ENCODE data around the gene SNX11. TPM values are rescaled to one million over a fixed set of nuclear protein-coding genes. Genes with fewer than 3 reads are reported as not detected.

SNX11 gene
- total and polyA plus RNA-seq, 9 of the 15 experiments (the other 6 are each of a cell fraction or from before 2014, with no cell fraction given), result 12.4 to 24.0 (median 16.8) TPM

DNA sequence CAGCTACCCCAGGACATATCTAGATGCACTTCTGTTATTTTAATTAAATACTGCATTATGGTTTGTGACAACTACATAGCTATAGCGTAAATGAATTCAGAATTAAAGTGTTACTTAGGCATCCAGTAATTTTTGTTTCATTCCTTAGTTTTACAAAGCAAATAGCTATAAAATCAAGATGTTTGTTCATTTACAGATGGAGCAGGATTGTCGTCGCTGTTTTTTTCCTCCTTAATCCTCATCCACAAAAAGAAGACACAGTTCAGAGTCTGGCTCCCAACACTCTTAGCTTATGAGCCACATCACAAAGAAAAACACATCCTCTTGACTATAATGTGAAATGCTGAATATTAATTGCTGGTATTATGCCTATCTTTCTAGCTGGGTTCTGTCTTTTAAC is 43.7 kb downstream of the SNX11 start:
- no TSS peak for BruUV-seq (replicated peaks)
- H3K4me3 ChIP-seq, result no peak overlapping the region
- no peaks in the 10 kb centered on the region for H3K9me3 ChIP-seq (replicated peaks; ENCODE audit: control insufficient read depth, insufficient read depth, low read depth, low read length)
- intact Hi-C loops (cut with micrococcal nuclease), result loop anchor here (5.0 kb wide), 3 partner anchors 66 to 186 kb away; no protein-coding TSS in a partner anchor
- no peaks in the 10 kb centered on the region for H3K36me3 ChIP-seq (ENCODE audit: control insufficient read depth, insufficient read depth, low read length)
- ChIA-PET POLR2A (no interaction called here), CTCF (ENCODE audit: low intra/inter-chr PET ratio) (no interaction called here)
- TF ChIP-seq NRF1 (conservative IDR thresholded peaks at IDR 0.05 in 1 of 2, IDR thresholded peaks at IDR 0.05 in 1 of 2), result no peak
- TF ChIP-seq BMI1 (IDR thresholded peaks at IDR 0.05; ENCODE audit: low read length), result 0 out of 2 replicates have a peak, but pooled peaks have one; percentile 14
- no peak for TF ChIP-seq KDM1A (IDR thresholded peaks at IDR 0.05)
- no peak for TF ChIP-seq ZNF445 (CRISPR knock-in tag; IDR thresholded peaks at IDR 0.05; ENCODE audit: low read depth)
- TF ChIP-seq ZNF197 (CRISPR knock-in tag; IDR thresholded peaks at IDR 0.05; ENCODE audit: low read depth), result no peak
- no peak for TF ChIP-seq ATF1 (CRISPR knock-in tag; IDR thresholded peaks at IDR 0.05)
- TF ChIP-seq ATF1 (tag; IDR thresholded peaks at IDR 0.05), result no peak
- TF ChIP-seq RBM17 (IDR thresholded peaks at IDR 0.05; ENCODE audit: borderline replicate concordance, low read depth, low read length), result no peak
- peak; percentile 87 for TF ChIP-seq CBX2 (IDR thresholded peaks at IDR 0.05; ENCODE audit: insufficient read depth, low read length, poor library complexity, severe bottlenecking)
- TF ChIP-seq, protein P1, sequence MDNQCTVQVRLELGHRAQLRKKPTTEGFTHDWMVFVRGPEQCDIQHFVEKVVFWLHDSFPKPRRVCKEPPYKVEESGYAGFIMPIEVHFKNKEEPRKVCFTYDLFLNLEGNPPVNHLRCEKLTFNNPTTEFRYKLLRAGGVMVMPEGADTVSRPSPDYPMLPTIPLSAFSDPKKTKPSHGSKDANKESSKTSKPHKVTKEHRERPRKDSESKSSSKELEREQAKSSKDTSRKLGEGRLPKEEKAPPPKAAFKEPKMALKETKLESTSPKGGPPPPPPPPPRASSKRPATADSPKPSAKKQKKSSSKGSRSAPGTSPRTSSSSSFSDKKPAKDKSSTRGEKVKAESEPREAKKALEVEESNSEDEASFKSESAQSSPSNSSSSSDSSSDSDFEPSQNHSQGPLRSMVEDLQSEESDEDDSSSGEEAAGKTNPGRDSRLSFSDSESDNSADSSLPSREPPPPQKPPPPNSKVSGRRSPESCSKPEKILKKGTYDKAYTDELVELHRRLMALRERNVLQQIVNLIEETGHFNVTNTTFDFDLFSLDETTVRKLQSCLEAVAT (IDR thresholded peaks at IDR 0.05), result no peak
- H3K4me1 ChIP-seq (replicated peaks in 1 of 2; ENCODE audit: control insufficient read depth in 2 of 2, insufficient read depth in 2 of 2, low read length in 2 of 2), result peaks cover 7 to 20% of the 10 kb centered on the region in 2 experiments; a peak in 4 of 5 replicates
- H3K9ac ChIP-seq (ENCODE audit: insufficient read depth in 1 of 2, low read depth in 2 of 2, low read length in 2 of 2), result no peak overlapping the region
- ATAC-seq, result no peak
- H2AFZ ChIP-seq (ENCODE audit: low read depth, low read length), result no peak overlapping the region
- no peak overlapping the region for H3K4me2 ChIP-seq (ENCODE audit: insufficient read depth, low read length)
- peak; percentile 77 for FAIRE-seq
- 3% methylated on average over 3 of the region's 3 CpGs for WGBS (ENCODE audit: insufficient coverage, low coverage, missing lambda C conversion rate)
- peaks cover 6 to 16% of the 10 kb centered on the region in 2 experiments; a peak in 2 of 5 replicates for H3K27me3 ChIP-seq (ENCODE audit: control insufficient read depth in 2 of 2, insufficient read depth in 2 of 2, low read length in 2 of 2)
- in situ Hi-C loops (cut with MboI), result no loop called here
- no peaks in the 10 kb centered on the region for H3K79me2 ChIP-seq (ENCODE audit: control insufficient read depth, insufficient read depth, low read length)
- H4K20me1 ChIP-seq (replicated peaks; ENCODE audit: control insufficient read depth, insufficient read depth, low read length), result no peaks in the 10 kb centered on the region
- no peaks in the 10 kb centered on the region for H3K9me1 ChIP-seq (ENCODE audit: control insufficient read depth, insufficient read depth, low read length)
- no peak overlapping the region for H3K27ac ChIP-seq (ENCODE audit: extremely low read depth, low read depth, low read length)
- DNase-seq (ENCODE audit: extremely low read depth in 1 of 4, low spot score in 3 of 4), result no peak

Data from K562 (cell line).